ENCODE measurements around the gene FAM20C. TPM values are rescaled to one million over a fixed set of nuclear protein-coding genes. Genes with fewer than 3 reads are reported as not detected.

Gene FAM20C
- total and polyA plus RNA-seq, 10 of the 15 experiments (the other 5 are each of a cell fraction or from before 2014, with no cell fraction given) = 0.44 TPM; not detected in 9

- Histone ChIP-seq H3K27ac (ENCODE audit: control insufficient read depth, insufficient read depth) (no peak overlapping the region), H3K9me3 (replicated peaks; ENCODE audit: control insufficient read depth, insufficient read depth, low read length) (no peaks in the 10 kb centered on the region), H3K4me3 (no peak overlapping the region), H2AFZ (ENCODE audit: control insufficient read depth, low read depth, low read length) (no peak overlapping the region), H3K79me2 (ENCODE audit: control insufficient read depth, insufficient read depth, low read length) (no peaks in the 10 kb centered on the region), H3K4me1 (ENCODE audit: control insufficient read depth, insufficient read depth, low read length) (no peaks in the 10 kb centered on the region), H3K27me3 (replicated peaks in 1 of 2; ENCODE audit: control insufficient read depth in 2 of 2, insufficient read depth in 2 of 2, low read length in 1 of 2) (no peaks in the 10 kb centered on the region), H3K36me3 (ENCODE audit: control insufficient read depth in 2 of 2, insufficient read depth in 2 of 2, low read length in 1 of 2) (no peaks in the 10 kb centered on the region; a peak in 1 of 4 replicates), H4K20me1 (ENCODE audit: control insufficient read depth, insufficient read depth) (no peaks in the 10 kb centered on the region), H3K4me2 (ENCODE audit: control insufficient read depth, insufficient read depth) (no peak overlapping the region), H3K9ac (ENCODE audit: control insufficient read depth, insufficient read depth, low read length) (no peak overlapping the region)
- TF ChIP-seq TCF7 (IDR thresholded peaks at IDR 0.05; ENCODE audit: borderline replicate concordance) (no peak), SP1 (IDR thresholded peaks at IDR 0.05; ENCODE audit: low read depth, low read length) (no peak), SUPT20H (IDR thresholded peaks at IDR 0.05; ENCODE audit: borderline replicate concordance, control insufficient read depth, low read depth, low read length) (no peak), TCF12 (IDR thresholded peaks at IDR 0.05; ENCODE audit: low read depth, low read length) (no peak), MXI1 (IDR thresholded peaks at IDR 0.05; ENCODE audit: low read depth, low read length) (no peak), ZNF622 (IDR thresholded peaks at IDR 0.05) (no peak), YBX1 (IDR thresholded peaks at IDR 0.05) (no peak), FOXK2 (IDR thresholded peaks at IDR 0.05) (no peak), EZH2 (IDR thresholded peaks at IDR 0.05; ENCODE audit: borderline replicate concordance, control insufficient read depth, low read depth, low read length) (no peak), ATF7 (IDR thresholded peaks at IDR 0.05; ENCODE audit: low read depth) (no peak)
- TF ChIP-seq, protein P1, sequence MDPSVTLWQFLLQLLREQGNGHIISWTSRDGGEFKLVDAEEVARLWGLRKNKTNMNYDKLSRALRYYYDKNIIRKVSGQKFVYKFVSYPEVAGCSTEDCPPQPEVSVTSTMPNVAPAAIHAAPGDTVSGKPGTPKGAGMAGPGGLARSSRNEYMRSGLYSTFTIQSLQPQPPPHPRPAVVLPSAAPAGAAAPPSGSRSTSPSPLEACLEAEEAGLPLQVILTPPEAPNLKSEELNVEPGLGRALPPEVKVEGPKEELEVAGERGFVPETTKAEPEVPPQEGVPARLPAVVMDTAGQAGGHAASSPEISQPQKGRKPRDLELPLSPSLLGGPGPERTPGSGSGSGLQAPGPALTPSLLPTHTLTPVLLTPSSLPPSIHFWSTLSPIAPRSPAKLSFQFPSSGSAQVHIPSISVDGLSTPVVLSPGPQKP (IDR thresholded peaks at IDR 0.05; ENCODE audit: low read depth, low read length) = no peak
- TF ChIP-seq, protein P2, sequence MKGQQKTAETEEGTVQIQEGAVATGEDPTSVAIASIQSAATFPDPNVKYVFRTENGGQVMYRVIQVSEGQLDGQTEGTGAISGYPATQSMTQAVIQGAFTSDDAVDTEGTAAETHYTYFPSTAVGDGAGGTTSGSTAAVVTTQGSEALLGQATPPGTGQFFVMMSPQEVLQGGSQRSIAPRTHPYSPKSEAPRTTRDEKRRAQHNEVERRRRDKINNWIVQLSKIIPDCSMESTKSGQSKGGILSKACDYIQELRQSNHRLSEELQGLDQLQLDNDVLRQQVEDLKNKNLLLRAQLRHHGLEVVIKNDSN (IDR thresholded peaks at IDR 0.05; ENCODE audit: borderline replicate concordance, extremely low read length, insufficient read depth, low read depth, low read length) = no peak
- intact Hi-C loops (cut with micrococcal nuclease; ENCODE audit: unreplicated experiment) (no loop called here), in situ Hi-C loops (cut with MboI) (no loop called here)
- no peak for FAIRE-seq
- ATAC-seq = no peak
- ChIA-PET RAD21 (ENCODE audit: unreplicated experiment) (no interaction called here), CTCF (no interaction called here), SMC1A (ENCODE audit: uncharacterized antibody, unreplicated experiment) (no interaction called here), POLR2A (no interaction called here)
- no TSS peak for BruUV-seq (replicated peaks)
- WGBS (ENCODE audit: insufficient coverage, insufficient replicate concordance, low lambda C conversion rate, missing lambda C conversion rate) = 45% methylated on average over 20 of the region's 22 CpGs
- no peak for DNase-seq (ENCODE audit: low read depth, low spot score)
Measured at GRCh38 chr7:179948-180694, 12.2 kb upstream of the FAM20C start.
